GM18870 (cell line): Measurements from ENCODE around the gene ETAA1.

Experiments used
- ATAC-seq: cut with Tn5 transposase; IDR thresholded peaks from one replicate; pipeline ENCODE4 v1.9.1; 2021; ENCODE audit warnings: moderate library complexity; ENCODE audit not compliant: unreplicated experiment

ETAA1 gene

DNA sequence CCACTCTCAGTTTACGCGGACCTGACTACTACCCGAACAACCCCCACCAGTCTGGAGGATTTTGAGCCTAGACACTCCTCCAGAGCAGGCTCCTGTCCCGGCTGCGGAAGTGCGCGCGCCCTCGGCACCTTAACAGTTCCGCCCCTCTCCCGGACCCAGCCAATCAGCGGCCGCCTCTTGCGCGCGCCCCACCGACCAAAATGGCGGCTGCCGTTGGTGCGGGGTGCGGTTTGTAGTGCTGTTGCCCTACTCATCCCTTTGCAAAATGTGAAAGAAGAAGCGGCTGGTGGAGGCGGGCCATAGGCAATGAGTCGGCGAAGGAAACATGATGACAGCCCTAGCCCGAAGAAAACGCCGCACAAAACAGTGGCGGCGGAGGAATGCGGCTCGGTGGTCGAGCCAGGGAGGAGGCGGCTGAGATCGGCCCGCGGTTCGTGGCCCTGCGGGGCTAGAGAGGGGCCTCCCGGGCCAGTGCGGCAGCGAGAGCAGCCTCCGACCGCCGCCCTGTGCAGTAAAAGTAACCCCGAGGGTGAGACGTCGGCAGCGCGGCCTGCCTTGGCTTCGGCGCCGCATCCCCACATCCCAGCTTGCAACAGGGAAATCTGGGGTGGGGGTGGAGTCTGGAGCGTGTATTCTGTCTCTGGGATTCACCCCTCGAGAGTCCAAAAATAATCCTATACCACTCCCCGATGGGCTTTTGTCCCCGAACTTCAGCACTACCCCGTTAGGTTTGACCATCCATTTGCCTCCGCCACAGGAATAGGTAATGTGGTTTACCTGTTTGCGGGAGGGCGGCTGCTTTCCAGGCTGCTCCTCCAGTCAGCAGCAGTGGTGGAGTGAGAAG is at the start of gene ETAA1:
TSS of gene ETAA1 (plus strand) at position 191 of the 844 bp plus-strand sequence. CDS start at position 307, 116 bp downstream.
- peak; percentile 92 for ATAC-seq

DNA sequence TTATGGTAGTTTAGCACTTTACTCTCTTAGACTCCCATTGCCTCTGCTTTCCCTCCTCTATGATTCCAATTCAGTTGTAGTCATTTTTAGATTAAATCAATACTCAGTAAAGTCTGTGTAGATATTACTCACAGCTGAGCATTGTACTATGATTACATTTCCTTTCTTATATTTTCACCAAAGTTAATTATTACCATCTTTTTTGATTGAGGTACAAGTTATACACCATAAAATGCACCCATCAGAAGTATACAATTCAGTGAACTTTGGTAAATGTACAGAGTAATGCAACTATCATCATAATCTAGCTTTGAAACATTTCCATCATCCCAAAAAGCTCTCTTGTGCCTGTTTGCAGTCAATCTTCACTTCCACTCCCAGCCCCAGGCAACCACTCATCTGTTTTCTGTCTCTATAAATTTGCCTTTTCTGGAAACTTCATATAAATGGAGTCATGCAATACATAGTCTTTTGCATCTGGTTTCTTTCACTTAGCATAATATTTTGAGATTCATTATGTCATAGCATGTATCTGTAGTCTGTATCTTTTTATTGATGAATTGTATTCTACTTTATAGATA is 30.2 kb upstream of the ETAA1 start:
- ATAC-seq: no peak

- ATAC-seq: no peak
Observed at GRCh38 chr2:67374481-67374880, 22.7 kb upstream of the ETAA1 start.

DNA sequence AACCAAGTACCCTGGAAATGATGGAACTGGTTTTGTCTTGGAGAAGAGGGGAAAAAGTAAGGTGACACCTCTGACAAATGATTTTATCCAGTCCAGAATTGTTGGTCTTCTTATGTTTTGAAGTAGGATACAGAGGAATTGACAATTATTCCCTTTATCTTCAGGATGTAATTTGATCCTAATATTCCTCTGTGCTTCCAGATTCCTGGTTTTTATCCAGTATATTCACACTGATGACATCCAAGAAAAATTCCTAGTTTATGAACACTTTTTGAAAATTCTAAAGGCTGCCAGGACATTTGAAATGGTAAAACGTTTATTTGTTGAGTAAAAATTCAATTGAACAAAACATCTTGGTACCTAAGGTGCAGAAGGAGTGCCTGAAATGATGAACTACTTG is 22.2 kb upstream of the ETAA1 start:
- ATAC-seq: no peak

DNA sequence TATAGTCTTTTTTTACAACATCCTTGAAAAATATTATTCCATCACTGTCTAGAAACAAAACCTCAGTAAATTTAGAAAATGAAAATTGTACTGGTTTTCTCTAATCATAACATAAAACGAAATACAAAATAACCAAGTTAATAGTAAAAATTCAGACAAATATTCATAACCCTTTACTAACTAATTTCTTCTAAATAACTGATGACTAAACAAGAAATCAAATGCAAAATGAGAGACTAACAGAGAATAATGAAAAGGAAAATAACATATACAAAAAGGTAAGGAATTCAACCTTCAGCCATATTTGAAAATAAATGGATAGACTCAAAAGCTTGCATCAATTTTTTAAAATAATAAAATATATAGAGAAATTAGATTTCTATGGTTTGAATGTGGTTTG is 18.6 kb upstream of the ETAA1 start:
- no peak for ATAC-seq

- ATAC-seq: no peak
Observed at GRCh38 chr2:67379048-67379447, 18.1 kb upstream of the ETAA1 start.

DNA sequence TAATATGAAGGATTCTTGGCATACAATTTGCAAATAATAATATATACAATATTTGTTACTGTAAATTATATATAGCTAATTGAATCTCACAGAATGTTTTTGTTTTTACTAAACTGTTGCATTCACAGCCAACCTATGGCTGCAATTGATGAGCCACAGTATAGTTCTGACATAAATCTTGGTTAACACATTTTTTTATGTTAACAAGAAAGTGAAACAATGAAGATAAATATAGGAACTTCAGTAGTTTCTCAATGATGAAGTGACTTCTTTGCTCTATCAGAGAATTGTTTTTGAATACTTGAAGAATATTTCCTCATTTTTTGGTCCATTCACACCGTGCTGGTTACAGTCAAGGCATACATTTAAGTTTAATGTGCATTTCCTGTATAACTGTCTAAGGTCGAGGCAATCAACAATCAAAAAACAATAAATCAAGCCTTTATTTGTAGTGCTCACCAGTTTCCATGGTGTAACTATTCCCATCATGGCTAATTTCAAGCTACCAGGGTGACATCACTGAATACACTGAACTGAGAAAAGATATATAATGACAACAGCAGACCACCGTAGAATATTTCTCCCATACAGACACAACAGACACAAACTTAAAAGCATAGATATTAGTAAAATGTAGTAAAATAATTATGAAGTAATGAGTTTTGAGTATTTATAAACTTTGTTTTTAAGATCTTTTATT is 12.9 kb upstream of the ETAA1 start:
- ATAC-seq: no peak

DNA sequence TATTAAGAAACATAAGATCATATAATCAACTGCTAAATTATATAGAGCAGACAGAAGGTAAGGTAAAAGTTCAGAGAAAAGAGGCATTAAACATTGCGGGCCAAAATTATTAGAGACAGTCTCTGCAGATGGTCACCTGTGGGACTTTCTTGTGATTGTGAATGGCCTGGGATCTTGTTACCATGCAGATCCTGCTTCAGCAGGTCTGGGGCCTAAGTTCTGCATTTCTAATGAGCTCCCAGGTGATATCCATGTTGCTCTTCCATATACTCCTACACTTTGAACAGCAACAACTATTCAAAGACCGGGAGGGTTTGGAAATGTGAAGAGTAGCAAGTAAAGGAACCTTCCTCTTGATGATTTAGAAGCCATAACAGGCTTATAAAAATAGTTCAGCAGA is 8.5 kb upstream of the ETAA1 start:
- no peak for ATAC-seq

- ATAC-seq: no peak
Observed at GRCh38 chr2:67389286-67389685, 7.8 kb upstream of the ETAA1 start.

- ATAC-seq: no peak
Observed at GRCh38 chr2:67389788-67390187, 7.3 kb upstream of the ETAA1 start.

DNA sequence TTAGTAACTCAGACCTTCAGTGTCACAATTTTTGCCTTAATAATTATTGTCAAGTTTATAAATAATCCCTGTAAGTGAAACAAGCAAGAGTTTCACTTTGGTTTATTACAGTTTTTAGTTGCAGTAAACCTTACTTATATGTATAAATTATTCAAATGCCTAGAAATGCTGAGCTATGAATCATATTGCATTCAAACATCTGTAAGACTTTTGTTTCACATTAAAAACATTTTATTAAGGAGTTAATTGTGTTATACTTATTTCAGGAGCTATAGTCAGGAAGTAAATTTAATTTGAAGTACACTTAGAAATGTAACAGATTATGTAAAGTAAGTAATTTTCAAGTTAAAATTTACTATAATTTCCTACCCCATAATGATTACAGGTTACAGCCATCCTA is 3.9 kb upstream of the ETAA1 start:
- ATAC-seq: no peak

DNA sequence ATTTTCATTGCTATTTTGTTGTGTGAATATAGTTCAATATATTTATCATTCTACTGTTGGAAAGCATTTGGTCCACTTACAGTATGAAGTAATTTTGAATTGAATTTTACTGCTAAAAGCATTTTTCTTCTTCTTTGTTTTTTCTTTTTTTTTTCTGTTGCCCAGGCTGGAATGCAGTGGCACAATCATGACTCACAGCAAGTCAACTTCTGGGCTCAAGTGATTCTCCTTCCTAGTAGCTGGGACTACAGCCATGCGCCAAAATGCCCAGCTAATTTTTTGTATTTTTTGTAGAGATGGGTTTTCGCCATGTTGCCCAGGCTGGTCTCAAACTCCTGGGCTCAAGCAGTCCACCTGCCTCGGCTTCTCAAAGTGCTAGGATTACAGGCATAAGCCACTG is 2.4 kb upstream of the ETAA1 start:
- ATAC-seq: no peak

DNA sequence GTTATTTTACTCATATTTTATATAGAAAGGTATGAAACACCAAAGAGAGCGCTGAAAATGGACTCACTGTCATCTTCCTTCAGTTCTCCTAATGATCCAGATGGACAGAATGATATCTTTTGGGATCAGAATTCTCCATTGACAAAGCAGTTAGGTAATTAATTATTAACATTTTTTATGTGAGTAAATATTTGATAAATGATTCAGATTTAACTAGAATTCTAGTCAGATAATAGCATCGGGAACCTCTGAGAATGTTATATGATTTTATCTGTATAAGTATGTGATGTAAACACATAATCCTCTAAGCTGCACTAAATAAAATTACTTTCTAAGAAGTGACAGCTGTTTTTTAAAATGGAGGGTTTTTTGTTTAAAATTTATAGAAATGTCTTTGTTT is 2.0 kb downstream of the ETAA1 start:
- ATAC-seq: no peak

- ATAC-seq: no peak
Observed at GRCh38 chr2:67399831-67400489, 2.8 kb downstream of the ETAA1 start.

GRCh38 chr2:67400560-67401485 is 3.7 kb downstream of the ETAA1 start:
- ATAC-seq: no peak

GRCh38 chr2:67408346-67408745 is 11.2 kb downstream of the ETAA1 start:
- ATAC-seq: no peak

- no peak for ATAC-seq
Observed at GRCh38 chr2:67412424-67412823, 15.3 kb downstream of the ETAA1 start.

DNA sequence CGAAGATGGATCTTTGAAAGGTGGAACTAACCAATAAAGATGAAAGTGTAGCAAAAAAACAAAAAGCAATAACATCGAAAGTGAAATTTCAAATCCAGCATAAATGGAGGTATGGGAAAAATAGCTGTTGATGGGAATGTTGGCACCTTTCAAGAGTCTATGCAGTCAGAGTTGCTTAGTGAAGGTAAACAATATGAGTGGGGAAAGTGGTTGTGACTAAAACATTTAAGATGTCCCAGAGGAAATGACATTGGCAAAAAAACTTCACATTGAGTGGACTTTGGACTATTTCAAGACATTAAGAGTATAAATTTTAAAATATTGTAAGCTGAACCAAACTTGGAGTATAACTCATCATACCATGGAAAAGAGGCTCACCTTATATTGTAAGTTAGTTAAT is 17.7 kb downstream of the ETAA1 start:
- ATAC-seq: no peak

DNA sequence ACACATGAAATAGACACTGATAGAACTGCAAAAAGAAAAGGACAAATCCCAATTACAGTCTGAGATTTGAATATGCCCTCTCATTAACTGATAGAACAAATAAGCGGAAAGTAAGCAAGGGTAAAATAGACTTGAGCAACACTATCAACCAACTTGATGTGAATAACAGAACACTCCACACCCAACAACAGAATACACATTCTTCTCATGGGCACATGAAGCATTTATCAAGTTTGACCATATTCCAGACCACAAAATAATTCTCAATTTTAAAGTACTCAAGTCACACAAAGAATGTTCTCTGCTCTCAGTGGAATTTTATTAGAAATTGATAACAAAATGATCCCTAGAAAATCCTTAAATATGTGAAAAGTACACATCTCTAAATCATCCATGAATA is 19.0 kb downstream of the ETAA1 start:
- ATAC-seq: no peak

- no peak for ATAC-seq
Observed at GRCh38 chr2:67423489-67423888, 26.4 kb downstream of the ETAA1 start.
